GM12891 (cell line): ENCODE results near the gene LCE5A.
"Not testable (repeated sequence)": the region's sequence is repeated elsewhere in the genome, so short reads cannot be mapped to it uniquely, and the experiment has no call there.

Experiments used
- POLR2A ChIP-seq: IDR thresholded peaks from 2 replicates; pipeline ENCODE4 v1.6.1; 2011; ENCODE audit warnings: low read depth, low read length, control low read depth
- POLR2AphosphoS5 ChIP-seq: IDR thresholded peaks from 2 replicates; pipeline ENCODE4 v1.6.1; 2011; ENCODE audit warnings: low read depth, low read length, control low read depth
- SPI1 ChIP-seq: IDR thresholded peaks from 2 replicates; pipeline ENCODE4 v1.6.1; 2011; ENCODE audit warnings: low read depth, low read length, control low read depth

DNA sequence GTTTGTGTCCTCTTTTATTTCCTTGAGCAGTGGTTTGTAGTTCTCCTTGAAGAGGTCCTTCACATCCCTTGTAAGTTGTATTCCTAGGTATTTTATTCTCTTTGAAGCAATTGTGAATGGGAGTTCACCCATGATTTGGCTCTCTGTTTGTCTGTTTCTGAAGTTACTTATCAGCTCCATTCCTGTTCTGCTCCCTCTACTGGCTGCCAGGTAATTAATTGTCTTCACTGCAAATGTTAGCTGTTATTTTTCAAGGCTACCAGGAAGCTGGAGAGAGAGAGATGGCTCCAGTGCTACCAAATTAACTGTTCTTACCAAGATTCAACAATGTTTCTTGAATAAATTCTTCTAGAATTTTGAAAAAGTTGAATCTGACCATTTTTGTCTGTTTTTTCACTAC lies 19.1 kb upstream of the LCE5A start:
- not testable (repeated sequence) for TF ChIP-seq POLR2AphosphoS5, POLR2A, SPI1
